Activated CD4-positive, alpha-beta T cell treated with anti-CD3 and anti-CD28 coated beads, Interleukin-2, amount 50 U/mL, for 16 hours (primary cell): Measurements from ENCODE around the gene NKPD1.
"Not testable (repeated sequence)": the region's sequence is repeated elsewhere in the genome, so short reads cannot be mapped to it uniquely, and the experiment has no call there.

Experiments
- DNase-seq: peaks from one replicate; pipeline ENCODE4 v3.0.0-alpha.2; 2020

The NKPD1 gene

GRCh38 chr19:45137179-45137761 lies 23.5 kb downstream of the NKPD1 start:
- DNase-seq, result no peak

GRCh38 chr19:45136507-45137178 lies 24.1 kb downstream of the NKPD1 start:
- no peak for DNase-seq

GRCh38 chr19:45135176-45135885 lies 25.5 kb downstream of the NKPD1 start:
- no peak for DNase-seq

- DNase-seq, result no peak
These were observed 27.1 kb downstream of the NKPD1 start for GRCh38 chr19:45133661-45134060.

GRCh38 chr19:45130888-45131615 lies 29.7 kb downstream of the NKPD1 start:
- no peak for DNase-seq

GRCh38 chr19:45130236-45130635 lies 30.5 kb downstream of the NKPD1 start:
- no peak for DNase-seq

GRCh38 chr19:45128806-45129205 lies 32.0 kb downstream of the NKPD1 start:
- no peak for DNase-seq

- DNase-seq, result no peak
These were observed 32.6 kb downstream of the NKPD1 start for GRCh38 chr19:45128146-45128545.

GRCh38 chr19:45126654-45127053 lies 34.1 kb downstream of the NKPD1 start:
- DNase-seq, result no peak

- peak; percentile 74 for DNase-seq
These were observed 34.7 kb downstream of the NKPD1 start for GRCh38 chr19:45125975-45126493.

- DNase-seq, result no peak
These were observed 35.4 kb downstream of the NKPD1 start for GRCh38 chr19:45125360-45125759.

GRCh38 chr19:45124021-45124420 lies 36.8 kb downstream of the NKPD1 start:
- DNase-seq, result no peak

GRCh38 chr19:45123440-45123850 lies 37.3 kb downstream of the NKPD1 start:
- no peak for DNase-seq

- DNase-seq, result no peak
These were observed 38.0 kb downstream of the NKPD1 start for GRCh38 chr19:45122832-45123231.

- no peak for DNase-seq
These were observed 38.9 kb downstream of the NKPD1 start for GRCh38 chr19:45121827-45122345.

- DNase-seq, result no peak
These were observed 41.2 kb downstream of the NKPD1 start for GRCh38 chr19:45119582-45119981.

- not testable (repeated sequence) for DNase-seq
These were observed 42.0 kb downstream of the NKPD1 start for GRCh38 chr19:45118591-45119355.

- no peak for DNase-seq
These were observed 42.7 kb downstream of the NKPD1 start for GRCh38 chr19:45118106-45118505.

- DNase-seq, result no peak
These were observed 43.1 kb downstream of the NKPD1 start for GRCh38 chr19:45117671-45118070.

- DNase-seq, result peak; percentile 79
These were observed 43.6 kb downstream of the NKPD1 start for GRCh38 chr19:45117167-45117594.

- no peak for DNase-seq
These were observed 44.8 kb downstream of the NKPD1 start for GRCh38 chr19:45115809-45116615.
